ENCODE measurements around the gene NPLOC4.
"Not testable (repeated sequence)": the region's sequence is repeated elsewhere in the genome, so short reads cannot be mapped to it uniquely, and the experiment has no call there.

NPLOC4 gene

DNA sequence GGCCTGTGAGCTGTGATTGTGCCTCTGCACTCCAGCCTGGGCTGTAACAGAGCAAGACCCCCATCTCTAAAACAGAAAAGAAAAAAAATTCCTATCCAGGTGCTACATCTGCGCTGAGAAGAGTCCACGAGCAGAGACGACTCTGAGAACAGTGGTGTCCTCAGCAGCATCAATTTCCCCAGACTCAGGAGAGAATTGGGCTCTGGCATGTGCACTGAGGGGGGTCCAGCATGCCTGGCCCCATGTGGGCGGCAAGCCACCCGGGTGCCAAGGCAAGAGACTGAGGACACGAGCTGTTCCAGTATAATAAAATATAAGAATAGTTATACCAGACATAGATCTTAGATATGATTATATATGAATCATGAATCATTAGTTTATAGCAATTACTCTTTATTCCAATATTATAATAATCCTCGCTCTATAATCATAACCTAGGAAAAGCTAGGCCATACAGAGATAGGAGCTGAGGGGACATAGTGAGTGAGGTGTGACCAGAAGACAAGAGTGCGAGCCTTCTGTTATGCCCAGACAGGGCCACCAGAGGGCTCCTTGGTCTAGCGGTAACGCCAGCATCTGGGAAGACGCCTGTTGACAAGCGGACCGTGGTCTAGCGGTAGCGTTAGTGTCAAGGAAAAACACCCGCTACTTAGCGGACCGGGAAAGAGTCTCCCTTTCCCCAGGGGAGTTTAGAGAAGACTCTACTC lies 38.8 kb upstream of the NPLOC4 start:
- peaks cover 54% of the 10 kb centered on the region for H3K36me3 ChIP-seq (ENCODE audit: control insufficient read depth, insufficient read depth, low read length)
- not testable (repeated sequence) for H3K4me3 ChIP-seq (ENCODE audit: extremely low read depth, insufficient read depth, low read length, poor library complexity, severe bottlenecking); H3K27ac ChIP-seq (ENCODE audit: low read depth, low read length, severe bottlenecking); H3K9me3 ChIP-seq (ENCODE audit: control insufficient read depth, low read length); H3K4me1 ChIP-seq (ENCODE audit: control insufficient read depth, insufficient read depth, low read length, poor library complexity, severe bottlenecking)
- WGBS, 2 experiments (ENCODE audit: insufficient coverage in 2 of 2): 34 to 50% methylated on average over 9 to 10 of the region's 18 CpGs

DNA sequence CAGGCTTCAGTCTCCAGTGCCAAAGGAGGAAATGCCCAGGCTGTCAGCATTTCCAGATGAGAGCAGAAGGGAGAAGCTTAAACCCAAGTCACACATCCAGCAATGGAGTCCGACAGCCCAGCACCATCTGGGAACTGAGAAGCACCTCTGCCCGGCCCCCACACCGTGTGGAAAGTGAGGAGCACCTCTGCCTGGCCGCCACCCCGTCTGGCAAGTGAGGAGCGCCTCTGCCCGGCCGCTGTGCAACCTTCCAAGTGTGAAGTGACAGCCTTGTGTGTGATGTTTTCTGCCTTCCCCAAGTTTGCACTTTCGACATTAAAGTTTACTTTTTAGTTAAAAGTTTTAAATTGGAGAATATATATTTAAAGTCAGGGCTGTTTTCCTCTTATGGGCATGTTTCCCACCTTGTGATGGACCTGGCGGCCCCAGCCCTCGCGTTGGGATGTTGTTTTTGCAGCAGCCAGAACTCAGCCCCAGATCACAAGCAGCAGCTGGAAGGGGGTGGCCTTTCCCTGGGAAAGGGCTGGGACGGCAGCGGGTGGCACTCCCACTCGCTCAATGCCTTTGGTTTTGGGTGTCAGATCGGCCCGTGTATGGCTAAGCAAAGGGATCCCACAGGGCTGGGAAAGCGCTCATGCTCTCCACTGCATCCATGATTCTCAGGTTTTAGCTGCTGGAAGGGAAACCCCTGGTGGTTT lies 36.8 kb upstream of the NPLOC4 start:
- H3K4me3 ChIP-seq (ENCODE audit: extremely low read depth, insufficient read depth, low read length, poor library complexity, severe bottlenecking): no peak overlapping the region
- 94 to 95% methylated on average over 16 to 17 of the region's 18 CpGs for WGBS, 2 experiments (ENCODE audit: insufficient coverage in 2 of 2)
- H3K9me3 ChIP-seq (ENCODE audit: control insufficient read depth, low read length): no peaks in the 10 kb centered on the region
- H3K36me3 ChIP-seq (ENCODE audit: control insufficient read depth, insufficient read depth, low read length): peaks cover 64% of the 10 kb centered on the region
- H3K4me1 ChIP-seq (ENCODE audit: control insufficient read depth, insufficient read depth, low read length, poor library complexity, severe bottlenecking): no peaks in the 10 kb centered on the region
- H3K27ac ChIP-seq (ENCODE audit: low read depth, low read length, severe bottlenecking): no peak overlapping the region

DNA sequence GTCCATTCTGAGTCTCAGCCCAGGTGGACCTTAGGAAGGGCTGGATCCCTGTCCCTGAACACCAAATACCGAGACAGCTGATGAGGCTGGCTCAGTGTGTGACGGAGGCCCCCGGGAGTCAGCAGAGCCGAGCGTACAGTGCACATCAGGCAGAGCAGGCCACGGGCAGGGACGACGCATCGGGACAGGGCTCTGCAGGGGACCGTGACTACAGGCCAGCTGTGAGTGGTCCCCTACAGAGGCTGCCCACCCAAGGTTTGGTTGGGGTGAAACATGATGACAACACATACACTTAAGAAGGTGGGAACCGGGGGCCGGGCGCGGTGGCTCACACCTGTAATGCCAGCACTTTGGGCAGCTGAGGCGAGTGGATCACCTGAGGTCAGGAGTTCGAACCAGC lies 36.0 kb upstream of the NPLOC4 start:
- H3K9me3 ChIP-seq (ENCODE audit: control insufficient read depth, low read length): no peaks in the 10 kb centered on the region
- H3K4me3 ChIP-seq (ENCODE audit: extremely low read depth, insufficient read depth, low read length, poor library complexity, severe bottlenecking): no peak overlapping the region
- 98 to 99% methylated on average over 16 of the region's 16 CpGs for WGBS, 2 experiments (ENCODE audit: insufficient coverage in 2 of 2)
- H3K4me1 ChIP-seq (ENCODE audit: control insufficient read depth, insufficient read depth, low read length, poor library complexity, severe bottlenecking): peaks cover 6% of the 10 kb centered on the region
- H3K36me3 ChIP-seq (ENCODE audit: control insufficient read depth, insufficient read depth, low read length): peaks cover 71% of the 10 kb centered on the region
- no peak overlapping the region for H3K27ac ChIP-seq (ENCODE audit: low read depth, low read length, severe bottlenecking)

DNA sequence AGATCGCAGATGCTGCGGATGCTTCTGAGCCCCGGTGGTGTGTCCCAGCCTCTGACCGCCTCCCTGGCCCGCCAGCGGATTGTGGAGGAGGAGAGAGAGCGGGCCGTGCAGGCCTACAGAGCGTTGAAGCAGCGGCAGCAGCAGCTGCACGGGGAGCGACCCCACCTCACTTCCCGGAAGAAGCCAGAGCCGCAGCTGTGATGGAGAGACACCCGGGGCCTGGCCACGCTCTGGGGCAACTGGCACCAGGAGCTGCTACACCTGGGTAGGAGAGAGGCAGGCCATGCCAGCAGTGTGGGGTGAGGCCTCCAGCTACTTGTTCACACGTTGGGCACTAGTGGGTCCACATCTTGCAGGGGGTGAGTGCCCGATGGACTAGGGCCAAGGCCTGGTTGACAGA lies 35.6 kb upstream of the NPLOC4 start:
- Histone ChIP-seq H3K36me3 (ENCODE audit: control insufficient read depth, insufficient read depth, low read length) (peaks cover 75% of the 10 kb centered on the region), H3K9me3 (ENCODE audit: control insufficient read depth, low read length) (no peaks in the 10 kb centered on the region), H3K4me3 (ENCODE audit: extremely low read depth, insufficient read depth, low read length, poor library complexity, severe bottlenecking) (no peak overlapping the region), H3K4me1 (ENCODE audit: control insufficient read depth, insufficient read depth, low read length, poor library complexity, severe bottlenecking) (peaks cover 8% of the 10 kb centered on the region), H3K27ac (ENCODE audit: low read depth, low read length, severe bottlenecking) (no peak overlapping the region)
- 91 to 97% methylated on average over 14 to 16 of the region's 18 CpGs for WGBS, 2 experiments (ENCODE audit: insufficient coverage in 2 of 2)

DNA sequence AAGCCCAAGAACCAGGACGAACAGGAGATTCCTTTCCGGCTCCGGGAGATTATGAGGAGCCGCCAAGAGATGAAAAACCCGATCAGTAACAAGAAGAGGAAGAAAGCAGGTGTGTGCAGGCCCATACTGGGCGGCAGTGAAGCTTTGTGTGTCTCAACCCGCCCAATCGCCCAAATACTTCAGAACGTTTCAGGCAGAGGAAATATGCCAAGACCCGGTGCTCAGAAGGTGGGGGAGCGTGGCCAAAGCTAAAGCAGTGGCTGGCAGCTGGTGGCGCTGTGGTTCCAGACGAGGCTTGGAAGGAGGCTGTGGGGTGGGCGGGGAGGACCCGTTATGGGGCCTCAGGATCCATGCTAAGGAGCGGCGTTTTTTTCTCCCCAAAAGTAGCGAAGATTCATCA lies 30.8 kb upstream of the NPLOC4 start:
- H3K9me3 ChIP-seq (ENCODE audit: control insufficient read depth, low read length): no peaks in the 10 kb centered on the region
- H3K36me3 ChIP-seq (ENCODE audit: control insufficient read depth, insufficient read depth, low read length): peaks cover 60% of the 10 kb centered on the region
- H3K4me1 ChIP-seq (ENCODE audit: control insufficient read depth, insufficient read depth, low read length, poor library complexity, severe bottlenecking): peaks cover 14% of the 10 kb centered on the region
- H3K4me3 ChIP-seq (ENCODE audit: extremely low read depth, insufficient read depth, low read length, poor library complexity, severe bottlenecking): peak overlapping the region; percentile 94
- no peak overlapping the region for H3K27ac ChIP-seq (ENCODE audit: low read depth, low read length, severe bottlenecking)
- WGBS, 2 experiments (ENCODE audit: insufficient coverage in 2 of 2): 90 to 92% methylated on average over 17 to 18 of the region's 18 CpGs

DNA sequence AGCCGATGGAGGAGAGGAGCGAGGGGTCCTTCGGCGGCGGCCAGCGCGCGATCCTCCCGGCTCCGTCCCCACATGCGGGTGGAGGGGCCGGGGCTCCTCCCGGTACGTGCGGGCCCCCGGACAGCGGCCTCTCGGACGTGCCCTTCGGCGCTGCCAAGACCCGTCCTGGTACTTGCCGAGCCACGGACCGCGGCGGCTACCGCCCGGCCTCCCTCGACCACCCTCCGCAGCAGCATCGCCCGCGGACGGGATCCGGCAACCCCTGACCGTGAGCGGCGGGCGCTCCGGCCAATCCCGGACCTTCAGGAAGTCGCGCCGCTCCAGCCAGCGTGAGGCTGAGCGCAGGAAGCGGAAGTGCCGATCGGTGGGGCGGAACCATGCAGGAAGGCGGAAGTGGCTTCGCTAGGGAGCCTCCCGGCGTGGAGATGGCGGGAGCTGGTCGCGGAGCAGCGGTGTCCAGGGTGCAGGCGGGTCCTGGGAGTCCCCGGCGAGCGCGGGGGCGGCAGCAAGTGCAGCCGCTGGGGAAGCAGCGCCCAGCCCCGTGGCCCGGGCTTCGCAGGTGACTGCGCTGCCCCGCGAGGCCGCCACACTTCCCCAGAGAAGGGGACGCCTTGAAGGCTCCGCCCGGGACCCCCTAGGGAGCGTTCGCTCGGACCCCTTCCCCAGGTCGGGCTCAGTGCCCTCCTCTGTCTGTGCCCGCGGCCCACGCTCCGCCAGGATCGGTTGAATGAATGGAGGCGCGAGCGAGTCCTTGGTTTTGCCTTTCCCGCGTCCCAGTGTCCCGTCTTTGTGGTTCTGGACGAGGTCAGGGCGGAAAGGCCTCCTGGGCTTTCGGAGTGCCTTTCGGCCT lies 29.7 kb upstream of the NPLOC4 start, which contains the start of the genes CCDC137 and OXLD1:
Gene CCDC137, plus strand, starts transcription at position 396 of the 850 bp plus-strand sequence. Its CDS starts 30 bp downstream, at position 426.
Gene OXLD1, minus strand, starts transcription at position 264 of the 850 bp plus-strand sequence. Its CDS starts 28 bp downstream, at position 236.
- H3K4me1 ChIP-seq (ENCODE audit: control insufficient read depth, insufficient read depth, low read length, poor library complexity, severe bottlenecking): peaks cover 14% of the 10 kb centered on the region
- WGBS, 2 experiments (ENCODE audit: insufficient coverage in 2 of 2): 0 to 1% methylated on average over 77 to 81 of the region's 96 CpGs
- H3K4me3 ChIP-seq (ENCODE audit: extremely low read depth, insufficient read depth, low read length, poor library complexity, severe bottlenecking): peak within 1 kb of the TSS; percentile 94
- peaks cover 48% of the 10 kb centered on the region for H3K36me3 ChIP-seq (ENCODE audit: control insufficient read depth, insufficient read depth, low read length)
- H3K27ac ChIP-seq (ENCODE audit: low read depth, low read length, severe bottlenecking): peak within 1 kb of the TSS; percentile 79
- no peaks in the 10 kb centered on the region for H3K9me3 ChIP-seq (ENCODE audit: control insufficient read depth, low read length)

DNA sequence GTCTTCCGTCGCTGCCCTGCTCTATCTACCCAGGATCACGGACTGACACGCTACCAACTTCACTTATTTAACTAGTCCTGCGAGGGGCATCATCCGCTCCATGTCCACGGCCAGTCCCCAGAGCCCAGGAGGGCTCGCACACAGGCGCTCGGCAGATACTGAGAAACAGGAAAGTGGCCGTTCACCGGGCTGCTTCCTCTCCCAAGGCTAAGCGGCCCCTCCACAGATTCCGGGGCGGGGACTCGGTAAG lies 29.1 kb upstream of the NPLOC4 start:
- Histone ChIP-seq H3K36me3 (ENCODE audit: control insufficient read depth, insufficient read depth, low read length) (peaks cover 43% of the 10 kb centered on the region), H3K27ac (ENCODE audit: low read depth, low read length, severe bottlenecking) (peak overlapping the region; percentile 79), H3K4me3 (ENCODE audit: extremely low read depth, insufficient read depth, low read length, poor library complexity, severe bottlenecking) (peak overlapping the region; percentile 94), H3K9me3 (ENCODE audit: control insufficient read depth, low read length) (no peaks in the 10 kb centered on the region), H3K4me1 (ENCODE audit: control insufficient read depth, insufficient read depth, low read length, poor library complexity, severe bottlenecking) (peaks cover 14% of the 10 kb centered on the region)
- WGBS, 2 experiments (ENCODE audit: insufficient coverage in 2 of 2): 2 to 4% methylated on average over 14 to 15 of the region's 16 CpGs

DNA sequence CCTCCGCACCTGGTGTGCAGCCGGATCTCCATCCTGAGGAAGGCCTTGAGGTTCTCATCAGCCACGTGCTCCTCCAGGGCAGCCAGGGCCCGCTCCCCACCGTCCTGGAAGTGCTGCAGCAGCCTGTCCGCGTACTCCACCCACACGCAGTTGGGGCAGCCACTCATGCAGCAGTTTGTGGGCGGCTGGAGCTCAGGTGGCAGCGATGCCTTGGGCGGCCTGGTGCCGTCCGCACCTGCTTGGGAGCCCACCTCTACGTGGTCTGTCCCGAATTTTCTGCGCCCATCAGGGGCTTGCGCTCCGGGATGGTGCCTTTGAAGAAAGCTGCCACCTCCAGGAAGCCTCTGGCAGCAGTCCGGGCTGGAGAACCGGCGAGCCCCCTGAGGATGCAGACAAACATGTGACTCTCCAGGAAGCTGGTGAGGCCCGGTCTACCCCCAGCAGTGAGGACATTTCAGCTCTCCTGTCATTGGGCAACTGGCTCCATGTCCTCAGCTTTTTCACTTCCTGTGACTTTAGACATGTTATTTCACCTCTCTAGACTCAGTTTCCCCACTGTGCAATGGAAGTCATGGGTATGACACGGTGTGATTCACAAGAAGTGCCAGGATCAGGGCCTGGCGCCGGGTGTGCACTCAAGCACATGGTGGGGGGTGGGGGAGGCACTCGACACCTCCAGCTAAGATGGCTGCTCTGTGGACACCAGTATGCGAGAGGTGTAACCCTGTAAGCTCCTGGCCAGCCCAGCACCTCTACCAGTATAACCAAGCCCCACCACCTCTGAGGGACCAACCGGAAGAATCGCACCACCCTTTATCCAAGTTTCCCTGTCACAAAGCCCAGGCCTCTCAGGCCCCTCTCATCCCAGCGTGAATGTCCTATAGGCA lies 28.5 kb upstream of the NPLOC4 start:
- peak overlapping the region; percentile 79 for H3K27ac ChIP-seq (ENCODE audit: low read depth, low read length, severe bottlenecking)
- H3K9me3 ChIP-seq (ENCODE audit: control insufficient read depth, low read length): no peaks in the 10 kb centered on the region
- WGBS, 2 experiments (ENCODE audit: insufficient coverage in 2 of 2): 71 to 75% methylated on average over 24 to 30 of the region's 30 CpGs
- peaks cover 38% of the 10 kb centered on the region for H3K36me3 ChIP-seq (ENCODE audit: control insufficient read depth, insufficient read depth, low read length)
- peak overlapping the region; percentile 94 for H3K4me3 ChIP-seq (ENCODE audit: extremely low read depth, insufficient read depth, low read length, poor library complexity, severe bottlenecking)
- H3K4me1 ChIP-seq (ENCODE audit: control insufficient read depth, insufficient read depth, low read length, poor library complexity, severe bottlenecking): peaks cover 14% of the 10 kb centered on the region

DNA sequence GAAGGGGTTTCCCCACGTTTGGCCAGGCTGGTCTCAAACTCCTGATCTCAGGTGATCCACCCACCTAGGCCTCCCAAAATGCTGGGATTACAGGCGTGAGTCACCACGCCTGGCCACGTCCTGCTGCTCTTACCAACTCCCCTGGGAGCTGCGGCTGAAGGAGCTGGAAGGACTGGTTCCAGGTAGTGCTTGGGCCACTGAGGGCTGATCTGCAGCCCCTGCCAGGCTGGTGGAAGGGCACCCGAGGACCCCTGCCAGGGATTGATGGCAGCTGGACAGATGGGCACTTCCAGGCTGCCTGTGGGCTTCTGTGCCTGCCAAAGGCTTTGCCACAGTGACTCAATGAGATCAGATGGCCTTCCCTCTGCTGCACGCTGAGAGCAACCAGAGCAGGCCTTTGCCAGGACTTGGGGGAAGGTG lies 27.1 kb upstream of the NPLOC4 start:
- Histone ChIP-seq H3K36me3 (ENCODE audit: control insufficient read depth, insufficient read depth, low read length) (peaks cover 24% of the 10 kb centered on the region), H3K27ac (ENCODE audit: low read depth, low read length, severe bottlenecking) (no peak overlapping the region), H3K9me3 (ENCODE audit: control insufficient read depth, low read length) (no peaks in the 10 kb centered on the region), H3K4me3 (ENCODE audit: extremely low read depth, insufficient read depth, low read length, poor library complexity, severe bottlenecking) (no peak overlapping the region), H3K4me1 (ENCODE audit: control insufficient read depth, insufficient read depth, low read length, poor library complexity, severe bottlenecking) (peaks cover 14% of the 10 kb centered on the region)
- 88 to 93% methylated on average over 7 of the region's 7 CpGs for WGBS, 2 experiments (ENCODE audit: insufficient coverage in 2 of 2)

DNA sequence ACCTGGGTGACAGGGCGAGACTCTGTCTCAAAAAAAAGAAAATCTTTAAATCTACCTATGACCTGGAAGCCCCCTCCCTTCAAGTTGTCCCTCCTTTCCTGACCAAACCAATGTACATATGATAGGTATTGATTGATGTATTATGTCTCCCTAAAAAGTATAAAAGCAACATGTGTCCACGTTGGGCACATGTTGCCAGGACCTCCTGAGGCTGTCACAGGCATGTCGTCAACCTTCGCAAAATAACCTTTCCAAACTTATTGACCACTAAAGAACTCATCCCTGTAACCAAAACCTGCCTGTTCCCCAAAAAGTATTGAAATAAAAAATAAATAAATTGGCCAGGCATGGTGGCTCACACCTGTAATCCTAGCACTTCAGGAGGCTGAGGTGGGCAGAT lies 25.1 kb upstream of the NPLOC4 start:
- no peak overlapping the region for H3K4me3 ChIP-seq (ENCODE audit: extremely low read depth, insufficient read depth, low read length, poor library complexity, severe bottlenecking)
- H3K27ac ChIP-seq (ENCODE audit: low read depth, low read length, severe bottlenecking): no peak overlapping the region
- no peaks in the 10 kb centered on the region for H3K9me3 ChIP-seq (ENCODE audit: control insufficient read depth, low read length)
- no CpG with 5 or more reads among the region's 4 CpGs for WGBS, 2 experiments (ENCODE audit: insufficient coverage in 2 of 2)
- peaks cover 10% of the 10 kb centered on the region for H3K36me3 ChIP-seq (ENCODE audit: control insufficient read depth, insufficient read depth, low read length)
- peaks cover 7% of the 10 kb centered on the region for H3K4me1 ChIP-seq (ENCODE audit: control insufficient read depth, insufficient read depth, low read length, poor library complexity, severe bottlenecking)

Data from mesodermal cell (in vitro differentiated cells).